GM12878 (cell line): ENCODE measurements around the gene CAMP. TPM values are rescaled to one million over a fixed set of nuclear protein-coding genes. Genes with fewer than 3 reads are reported as not detected.

Experiments used
- ATAC-seq: fragments of 200-7000 bp; cut with Tn5 transposase; 3 replicates; pipeline ENCODE4 v1.9.1; 2020; ENCODE audit warnings: mild to moderate bottlenecking, moderate library complexity
- BruUV-seq: library from RNA; stranded (reverse); fragments of 400-500 nt; replicated peaks from 2 replicates; lab custom pipeline; 2021; lab: Mats Ljungman, UMichigan
- CTCF ChIA-PET: fragments of 300-600 bp; sonication (Branson Sonifier 250); formaldehyde crosslinking; extraction: SDS; loops from one replicate; lab custom pipeline; 2021; ENCODE audit warnings: inconsistent platforms; lab: Yijun Ruan, JAX
- POLR2A ChIA-PET: fragments of 350-600 bp; formaldehyde crosslinking; extraction: SDS; loops from one replicate; lab custom pipeline; 2021; ENCODE audit warnings: inconsistent platforms; lab: Charles Lee
- RAD21 ChIA-PET: fragments of 300-600 bp; sonication (Branson Sonifier 250); formaldehyde crosslinking; loops from one replicate; lab custom pipeline; 2023; ENCODE audit warnings: antibody characterized with exemption; ENCODE audit not compliant: unreplicated experiment; lab: Charles Lee
- SMC1A ChIA-PET: fragments of 300-600 bp; sonication (Branson Sonifier 250); formaldehyde crosslinking; loops from one replicate; lab custom pipeline; 2023; ENCODE audit not compliant: unreplicated experiment, uncharacterized antibody; lab: Charles Lee
- DNase-seq: peaks from one replicate; pipeline ENCODE4 v3.0.0-alpha.2; 2011; ENCODE audit warnings: low read depth, low spot score
- FAIRE-seq: peaks from 3 replicates; lab custom pipeline; 2011; peaks lifted over from hg19 to GRCh38; lab: Jason Lieb, UNC
- H2AFZ ChIP-seq: 2 replicates; pipeline ENCODE4 v1.6.0; 2011; ENCODE audit warnings: low read depth, low read length, control low read depth; ENCODE audit not compliant: control insufficient read depth
- H3K27ac ChIP-seq: 2 replicates; pipeline ENCODE4 v1.5.1; 2011; ENCODE audit warnings: control low read depth; ENCODE audit not compliant: control insufficient read depth, insufficient read depth
- H3K27me3 ChIP-seq, 2 experiments: replicated peaks in 1 of 2; 2 replicates each; pipeline versions ENCODE4 v1.6.0 to v1.6.1; 2011; ENCODE audit warnings: low read length in 1 of 2; ENCODE audit not compliant: control insufficient read depth in 2 of 2, insufficient read depth in 2 of 2
- H3K36me3 ChIP-seq, 2 experiments: 2 replicates each; pipeline ENCODE4 v1.5.1; 2011; ENCODE audit warnings: low read length in 1 of 2; ENCODE audit not compliant: control insufficient read depth in 2 of 2, insufficient read depth in 2 of 2
- H3K4me1 ChIP-seq: 2 replicates; pipeline ENCODE4 v1.6.1; 2011; ENCODE audit warnings: mild to moderate bottlenecking, low read length, moderate library complexity, mixed read lengths; ENCODE audit not compliant: control insufficient read depth, insufficient read depth
- H3K4me2 ChIP-seq: 2 replicates; pipeline ENCODE4 v1.6.0; 2011; ENCODE audit warnings: control low read depth; ENCODE audit not compliant: control insufficient read depth, insufficient read depth
- H3K4me3 ChIP-seq: fragments of 200-600 bp; sonication (generic); 2 replicates; pipeline ENCODE4 v1.5.1; 2016
- H3K79me2 ChIP-seq: 2 replicates; pipeline ENCODE4 v1.6.0; 2011; ENCODE audit warnings: low read length; ENCODE audit not compliant: control insufficient read depth, insufficient read depth
- H3K9ac ChIP-seq: 2 replicates; pipeline ENCODE4 v1.8.0; 2011; ENCODE audit warnings: low read length, control low read depth, mixed read lengths; ENCODE audit not compliant: control insufficient read depth, insufficient read depth
- H3K9me3 ChIP-seq: replicated peaks from 3 replicates; pipeline ENCODE4 v1.5.1; 2011; ENCODE audit warnings: mild to moderate bottlenecking, low read length; ENCODE audit not compliant: control insufficient read depth, insufficient read depth
- H4K20me1 ChIP-seq: 2 replicates; pipeline ENCODE4 v1.6.0; 2011; ENCODE audit not compliant: control insufficient read depth, insufficient read depth
- ATF3 ChIP-seq: IDR thresholded peaks from 2 replicates; pipeline ENCODE4 v1.6.1; 2011; ENCODE audit warnings: low read depth, mild to moderate bottlenecking, low read length, moderate library complexity, borderline replicate concordance; ENCODE audit errors: extremely low read depth
- ATF7 ChIP-seq: fragments of 450-650 bp; IDR thresholded peaks from 2 replicates; pipeline ENCODE4 v1.6.1; 2016; ENCODE audit warnings: low read depth, mild to moderate bottlenecking
- BCL11A ChIP-seq: IDR thresholded peaks from 2 replicates; pipeline ENCODE4 v1.6.1; 2011; ENCODE audit warnings: low read depth, low read length
- CREM ChIP-seq: IDR thresholded peaks from 2 replicates; pipeline ENCODE4 v1.6.1; 2014; ENCODE audit warnings: antibody characterized with exemption, low read depth
- IKZF1 ChIP-seq: fragments of 450-650 bp; conservative IDR thresholded peaks from 2 replicates; pipeline ENCODE4 v1.6.1; 2017; ENCODE audit warnings: antibody characterized with exemption, mild to moderate bottlenecking
- KDM1A ChIP-seq: fragments of 200-600 bp; sonication (generic); IDR thresholded peaks from 2 replicates; pipeline ENCODE4 v1.6.1; 2016; ENCODE audit warnings: borderline replicate concordance
- MEF2A ChIP-seq: IDR thresholded peaks from 2 replicates; pipeline ENCODE4 v1.6.1; 2011; ENCODE audit warnings: low read depth, mild to moderate bottlenecking, low read length, moderate library complexity; ENCODE audit not compliant: insufficient read depth
- NBN ChIP-seq: fragments of 450-650 bp; IDR thresholded peaks from 2 replicates; pipeline ENCODE4 v1.6.1; 2016
- NFIC ChIP-seq: IDR thresholded peaks from 2 replicates; pipeline ENCODE4 v1.6.1; 2012; ENCODE audit warnings: low read depth, mild to moderate bottlenecking, inconsistent platforms, low read length, moderate library complexity
- NFXL1 ChIP-seq: fragments of 450-650 bp; IDR thresholded peaks from 2 replicates; pipeline ENCODE4 v1.6.1; 2017; ENCODE audit warnings: antibody characterized with exemption, mild to moderate bottlenecking, borderline replicate concordance
- NFYB ChIP-seq: IDR thresholded peaks from 2 replicates; pipeline ENCODE4 v1.6.1; 2011; ENCODE audit warnings: low read depth, mild to moderate bottlenecking, low read length, improper control_type of control experiment, moderate library complexity; ENCODE audit not compliant: insufficient read depth
- NR2F1 ChIP-seq: fragments of 450-650 bp; conservative IDR thresholded peaks from 2 replicates; pipeline ENCODE4 v1.6.1; 2017; ENCODE audit warnings: mild to moderate bottlenecking
- SMARCA5 ChIP-seq: fragments of 450-650 bp; IDR thresholded peaks from 2 replicates; pipeline ENCODE4 v1.6.1; 2017; ENCODE audit warnings: mild to moderate bottlenecking
- SUPT20H ChIP-seq: IDR thresholded peaks from 2 replicates; pipeline ENCODE4 v1.6.1; 2011; ENCODE audit warnings: low read depth, mild to moderate bottlenecking, low read length, moderate library complexity, borderline replicate concordance; ENCODE audit not compliant: control insufficient read depth
- SUZ12 ChIP-seq: fragments of 200-600 bp; sonication (generic); IDR thresholded peaks from one replicate; pipeline ENCODE4 v1.6.1; 2018; ENCODE audit warnings: antibody characterized with exemption, mild to moderate bottlenecking; ENCODE audit not compliant: unreplicated experiment
- ZBTB11 ChIP-seq: fragments of 450-650 bp; formaldehyde crosslinking; IDR thresholded peaks from 2 replicates; pipeline ENCODE4 v1.5.0; 2022; ENCODE audit warnings: mild to moderate bottlenecking, missing genetic modification characterization
- ZNF687 ChIP-seq: fragments of 450-650 bp; IDR thresholded peaks from 2 replicates; pipeline ENCODE4 v1.6.1; 2017; ENCODE audit warnings: mild to moderate bottlenecking, moderate library complexity
- WGBS: methylation state at CpG from one replicate; pipeline ENCODE4 v1.1.6; 2016; ENCODE audit warnings: low lambda C conversion rate; ENCODE audit not compliant: insufficient replicate concordance, insufficient coverage; ENCODE audit errors: missing lambda C conversion rate; 5-methylcytosine and 5-hydroxymethylcytosine counted together
- in situ Hi-C: fragments of 300-500 bp; cut with MboI; formaldehyde crosslinking; loops from 9 replicates; pipeline ENCODE4 v1.14.3; 2018; ENCODE audit warnings: mixed read lengths
- intact Hi-C: fragments of 100-400 bp; cut with micrococcal nuclease; formaldehyde crosslinking; loops from one replicate; pipeline ENCODE4 v1.14.2; 2022; ENCODE audit not compliant: unreplicated experiment
- polyA plus RNA-seq, 11 experiments: library from polyadenylated mRNA; depleted of rRNA in 4 of 11; unstranded in 6 of 11; stranded (reverse) in 5 of 11; fragments of >200 nt; fragmentation: Nextera tagmentation in 4 of 11; fragmentation: Illumina TruSeq in 1 of 11; extraction: Ambion mirVana in 4 of 11; extraction: Trizol in 1 of 11; gene quantifications; 1 replicate in 1 of 11; 2 replicates in 10 of 11; pipeline versions ENCODE4 v1.2.1 to v1.2.3, GENCODE V29; 2011 to 2016; ENCODE audit warnings: inconsistent platforms in 2 of 11, missing spikeins in 2 of 11, low read depth in 1 of 11
- total RNA-seq, 4 experiments: library from RNA; depleted of rRNA in 3 of 4; stranded (reverse); fragments of >200 nt in 3 of 4; fragmentation: Illumina TruSeq in 1 of 4; extraction: Trizol in 1 of 4; gene quantifications; 2 replicates each; pipeline versions ENCODE4 v1.2.1 to v1.2.3, GENCODE V29; 2013 to 2021

CAMP gene
- total and polyA plus RNA-seq, 10 of the 15 experiments (the other 5 are each of a cell fraction or from before 2014, with no cell fraction given): 0.76 to 34.3 (median 7.6) TPM

GRCh38 chr3:48215466-48215865 lies 7.8 kb upstream of the CAMP start:
- in situ Hi-C loops: no loop called here
- H3K4me2 ChIP-seq: no peak overlapping the region
- no peak for FAIRE-seq
- no peaks in the 10 kb centered on the region for H3K4me1 ChIP-seq
- no peak overlapping the region for H3K27ac ChIP-seq
- ChIA-PET CTCF (no interaction called here), POLR2A (no interaction called here), SMC1A (no interaction called here), RAD21 (no interaction called here)
- no peaks in the 10 kb centered on the region for H3K27me3 ChIP-seq
- H3K9me3 ChIP-seq: no peaks in the 10 kb centered on the region
- TF ChIP-seq CREM (no peak), NFYB (no peak), ATF7 (no peak), SUZ12 (no peak), MEF2A (no peak), SUPT20H (no peak), ZNF687 (no peak), NBN (no peak), KDM1A (no peak), NFIC (no peak), ZBTB11 (CRISPR knock-in tag) (no peak), ATF3 (no peak), SMARCA5 (no peak), IKZF1 (no peak), NFXL1 (no peak), BCL11A (no peak), NR2F1 (no peak)
- no peak for ATAC-seq
- no peaks in the 10 kb centered on the region for H4K20me1 ChIP-seq
- H3K9ac ChIP-seq: no peak overlapping the region
- H2AFZ ChIP-seq: no peak overlapping the region
- BruUV-seq: no TSS peak
- H3K36me3 ChIP-seq: no peaks in the 10 kb centered on the region
- H3K79me2 ChIP-seq: no peaks in the 10 kb centered on the region
- intact Hi-C loops: no loop called here
- DNase-seq: no peak
- H3K4me3 ChIP-seq: no peak overlapping the region
- 27% methylated on average over 4 of the region's 4 CpGs for WGBS
